ENCODE results near the gene CNIH3. TPM values are rescaled to one million over a fixed set of nuclear protein-coding genes. Genes with fewer than 3 reads are reported as not detected.

The CNIH3 gene
- total and polyA plus RNA-seq, 2 of the 4 experiments (the other 2 are of a cell fraction): 2.0 to 2.9 TPM

- Histone ChIP-seq H3K18ac (ENCODE audit: low read depth, low read length) (no peak overlapping the region), H3K4me2 (ENCODE audit: low read depth, low read length) (no peak overlapping the region), H3K4me1 (ENCODE audit: control insufficient read depth, insufficient read depth, low read length) (no peaks in the 10 kb centered on the region), H3K56ac (ENCODE audit: extremely low read depth, insufficient read depth, low read length) (no peak overlapping the region), H4K91ac (ENCODE audit: insufficient read depth, low read depth, low read length) (no peak overlapping the region), H3K4me3 (ENCODE audit: insufficient read depth, low read depth, low read length) (no peak overlapping the region), H4K20me1 (ENCODE audit: insufficient read depth, low read length) (no peaks in the 10 kb centered on the region), H2AK5ac (ENCODE audit: low read depth, low read length) (no peak overlapping the region), H3K9ac (ENCODE audit: low read depth, low read length) (no peak overlapping the region), H3K27me3 (ENCODE audit: control insufficient read depth, insufficient read depth, low read length) (no peaks in the 10 kb centered on the region), H3K14ac (replicated peaks; ENCODE audit: low read depth, low read length) (no peak overlapping the region), H2BK5ac (ENCODE audit: low read depth, low read length, poor library complexity, severe bottlenecking) (no peak overlapping the region), H4K5ac (ENCODE audit: low read depth, low read length) (no peak overlapping the region), H3K4ac (ENCODE audit: low read depth, low read length) (no peak overlapping the region), H3K23ac (ENCODE audit: low read depth, low read length) (no peak overlapping the region), H2AK9ac (replicated peaks; ENCODE audit: low read depth, low read length, poor library complexity) (no peak overlapping the region), H2BK20ac (ENCODE audit: low read depth, low read length) (no peak overlapping the region), H3K27ac (ENCODE audit: insufficient read depth, low read length) (no peak overlapping the region), H3K9me1 (ENCODE audit: insufficient read depth, low read length) (0 out of 2 replicates have a peak, but pooled peaks cover 3% of the 10 kb centered on the region), H3K79me1 (ENCODE audit: low read depth in 1 of 2, low read length in 2 of 2) (no peaks in the 10 kb centered on the region), H3K9me3 (ENCODE audit: control insufficient read depth, insufficient read depth, low read length) (no peaks in the 10 kb centered on the region), H3K36me3 (ENCODE audit: control insufficient read depth, insufficient read depth, low read length) (no peaks in the 10 kb centered on the region), H2BK120ac (ENCODE audit: low read depth, low read length) (no peak overlapping the region), H2BK15ac (ENCODE audit: low read depth, low read length) (no peak overlapping the region), H4K8ac (ENCODE audit: low read depth in 2 of 2, low read length in 2 of 2) (no peak overlapping the region), H2AFZ (replicated peaks; ENCODE audit: low read length, poor library complexity) (no peak overlapping the region)
- TF ChIP-seq RFX5 (IDR thresholded peaks at IDR 0.05; ENCODE audit: low read depth, low read length): no peak
- no peak for TF ChIP-seq FOS (IDR thresholded peaks at IDR 0.05; ENCODE audit: low read depth, low read length)
- no peak for TF ChIP-seq USF2 (IDR thresholded peaks at IDR 0.05; ENCODE audit: low read depth, low read length)
- no peak for TF ChIP-seq POLR2A (IDR thresholded peaks at IDR 0.05; ENCODE audit: low read depth, low read length)
- TF ChIP-seq RAD21 (IDR thresholded peaks at IDR 0.05; ENCODE audit: low read length): no peak
- no peak for TF ChIP-seq CHD1 (IDR thresholded peaks at IDR 0.05; ENCODE audit: low read depth, low read length)
- TF ChIP-seq RCOR1 (IDR thresholded peaks at IDR 0.05; ENCODE audit: insufficient replicate concordance, low read length): no peak
- no peak for TF ChIP-seq BHLHE40 (IDR thresholded peaks at IDR 0.05; ENCODE audit: low read depth, low read length)
- TF ChIP-seq MXI1 (IDR thresholded peaks at IDR 0.05; ENCODE audit: borderline replicate concordance, low read depth, low read length): no peak
- TF ChIP-seq MAZ (IDR thresholded peaks at IDR 0.05; ENCODE audit: borderline replicate concordance, low read depth, low read length): no peak
- TF ChIP-seq MAFK (IDR thresholded peaks at IDR 0.05; ENCODE audit: low read depth, low read length): no peak
- TF ChIP-seq CTCF (conservative IDR thresholded peaks at IDR 0.05; ENCODE audit: low read depth, low read length): no peak
- TF ChIP-seq SMC3 (IDR thresholded peaks at IDR 0.05; ENCODE audit: low read depth, low read length): no peak
- TF ChIP-seq NFE2L2 (IDR thresholded peaks at IDR 0.05; ENCODE audit: low read depth, low read length): no peak
- no peak for TF ChIP-seq ELK1 (IDR thresholded peaks at IDR 0.05; ENCODE audit: borderline replicate concordance, low read depth, low read length)
- no peak for TF ChIP-seq CEBPB (IDR thresholded peaks at IDR 0.05; ENCODE audit: low read depth, low read length)
- ATAC-seq (ENCODE audit: low read depth): no peak
- intact Hi-C loops (cut with micrococcal nuclease) (no loop called here), in situ Hi-C loops (cut with MboI; ENCODE audit: low sequenced_read_pairs) (no loop called here), dilution Hi-C loops (cut with HindIII; ENCODE audit: low sequenced_read_pairs, unreplicated experiment) (no loop called here)
- WGBS, 2 experiments (ENCODE audit: extremely low coverage in 2 of 2, insufficient read length in 1 of 2): no CpG with 5 or more reads among the region's 4 CpGs
- no TSS peak for BruUV-seq (replicated peaks)
- POLR2A ChIA-PET (ENCODE audit: unreplicated experiment): no interaction called here
- CTCF ChIA-PET: no interaction called here
- no peak for DNase-seq
These were observed 74.5 kb downstream of the CNIH3 start for GRCh38 chr1:224690576-224690975.

Measured in IMR-90 (cell line).